Mesenchymal stem cell (in vitro differentiated cells and primary cell): ENCODE measurements around the gene HPD.

Experiments
- DNase-seq: peaks from one replicate; pipeline ENCODE4 v3.0.0-alpha.2; 2013
- H2AFZ ChIP-seq: one replicate; pipeline ENCODE4 v1.6.1; 2013; ENCODE audit warnings: low read depth, mild to moderate bottlenecking, control low read depth, inconsistent platforms, low read length, moderate library complexity
- H2AK5ac ChIP-seq: 2 replicates; pipeline ENCODE4 v1.6.1; 2013; ENCODE audit warnings: low read length, moderate library complexity, mild to moderate bottlenecking, inconsistent platforms; ENCODE audit not compliant: severe bottlenecking
- H2BK120ac ChIP-seq: one replicate; pipeline ENCODE4 v1.6.1; 2013; ENCODE audit warnings: low read depth, mild to moderate bottlenecking, inconsistent platforms, low read length, moderate library complexity
- H2BK12ac ChIP-seq, 2 experiments: one replicate each; pipeline ENCODE4 v1.6.1; 2013; ENCODE audit warnings: inconsistent platforms in 2 of 2, low read length in 2 of 2, mild to moderate bottlenecking in 2 of 2, moderate library complexity in 2 of 2, control low read depth in 1 of 2
- H2BK15ac ChIP-seq: one replicate; pipeline ENCODE4 v1.6.1; 2013; ENCODE audit warnings: mild to moderate bottlenecking, low read depth, inconsistent platforms; ENCODE audit not compliant: poor library complexity, severe bottlenecking
- H2BK5ac ChIP-seq: 2 replicates; pipeline ENCODE4 v1.6.1; 2013; ENCODE audit warnings: low read depth, mild to moderate bottlenecking, low read length, control low read depth, inconsistent platforms; ENCODE audit not compliant: poor library complexity, severe bottlenecking
- H3K14ac ChIP-seq, 2 experiments: one replicate each; pipeline ENCODE4 v1.6.1; 2013; ENCODE audit warnings: inconsistent platforms in 2 of 2, low read length in 2 of 2, control low read depth in 1 of 2, mild to moderate bottlenecking in 1 of 2, moderate library complexity in 1 of 2
- H3K18ac ChIP-seq, 2 experiments: one replicate each; pipeline ENCODE4 v1.6.1; 2013; ENCODE audit warnings: inconsistent platforms in 2 of 2, low read length in 2 of 2, control low read depth in 1 of 2, low read depth in 1 of 2, mild to moderate bottlenecking in 1 of 2
- H3K23ac ChIP-seq, 2 experiments: one replicate each; pipeline ENCODE4 v1.6.1; 2013; ENCODE audit warnings: inconsistent platforms in 2 of 2, low read length in 2 of 2, mild to moderate bottlenecking in 2 of 2, moderate library complexity in 2 of 2, control low read depth in 1 of 2
- H3K27ac ChIP-seq: 2 replicates; pipeline ENCODE4 v1.5.1; 2013; ENCODE audit warnings: mild to moderate bottlenecking, moderate library complexity, low read length, control low read depth, inconsistent platforms; ENCODE audit not compliant: poor library complexity, severe bottlenecking
- H3K27me3 ChIP-seq, 2 experiments: 2 replicates each; pipeline versions ENCODE4 v1.6.1 to v1.7.0; 2013; ENCODE audit warnings: low read length in 2 of 2, mild to moderate bottlenecking in 2 of 2, moderate library complexity in 2 of 2, control low read depth in 1 of 2, inconsistent platforms in 1 of 2; ENCODE audit not compliant: control insufficient read depth in 1 of 2, insufficient read depth in 1 of 2
- H3K36me3 ChIP-seq, 2 experiments: 2 replicates each; pipeline versions ENCODE4 v1.6.1 to v1.7.0; 2013; ENCODE audit warnings: low read length in 2 of 2, control low read depth in 1 of 2, inconsistent platforms in 1 of 2, low read depth in 1 of 2, mild to moderate bottlenecking in 1 of 2; ENCODE audit not compliant: insufficient read depth in 2 of 2, control insufficient read depth in 1 of 2
- H3K4ac ChIP-seq, 2 experiments: one replicate each; pipeline ENCODE4 v1.6.1; 2013; ENCODE audit warnings: inconsistent platforms in 2 of 2, low read length in 2 of 2, mild to moderate bottlenecking in 2 of 2, moderate library complexity in 2 of 2, control low read depth in 1 of 2, low read depth in 1 of 2
- H3K4me1 ChIP-seq: 2 replicates; pipeline ENCODE4 v1.6.1; 2013; ENCODE audit warnings: low read depth, low read length, control low read depth; ENCODE audit not compliant: control insufficient read depth, insufficient read depth
- H3K4me2 ChIP-seq: 2 replicates; pipeline ENCODE4 v1.6.1; 2013; ENCODE audit warnings: low read length, mild to moderate bottlenecking, inconsistent platforms; ENCODE audit not compliant: poor library complexity, severe bottlenecking
- H3K4me3 ChIP-seq, 2 experiments: 2 replicates each; pipeline versions ENCODE4 v1.5.1 to v1.7.0; 2013; ENCODE audit warnings: low read length in 2 of 2, mild to moderate bottlenecking in 2 of 2, control low read depth in 1 of 2, low read depth in 1 of 2; ENCODE audit not compliant: insufficient read depth in 1 of 2
- H3K79me1 ChIP-seq: replicated peaks from 2 replicates; pipeline ENCODE4 v1.6.1; 2013; ENCODE audit warnings: mild to moderate bottlenecking, control low read depth, low read length, inconsistent platforms; ENCODE audit not compliant: poor library complexity, severe bottlenecking
- H3K9ac ChIP-seq: 2 replicates; pipeline ENCODE4 v1.7.0; 2013; ENCODE audit warnings: mild to moderate bottlenecking, low read length, moderate library complexity
- H3K9me3 ChIP-seq: 2 replicates; pipeline ENCODE4 v1.7.0; 2013; ENCODE audit warnings: mild to moderate bottlenecking, low read length; ENCODE audit not compliant: control insufficient read depth
- H4K8ac ChIP-seq: one replicate; pipeline ENCODE4 v1.6.1; 2013; ENCODE audit warnings: inconsistent platforms, mild to moderate bottlenecking, low read length, moderate library complexity
- H4K91ac ChIP-seq: one replicate; pipeline ENCODE4 v1.6.1; 2013; ENCODE audit warnings: mild to moderate bottlenecking, low read length, inconsistent platforms
- WGBS: methylation state at CpG from one replicate; pipeline ENCODE4 v1.1.7; 2013; ENCODE audit warnings: mixed read lengths; 5-methylcytosine and 5-hydroxymethylcytosine counted together

The HPD gene

DNA sequence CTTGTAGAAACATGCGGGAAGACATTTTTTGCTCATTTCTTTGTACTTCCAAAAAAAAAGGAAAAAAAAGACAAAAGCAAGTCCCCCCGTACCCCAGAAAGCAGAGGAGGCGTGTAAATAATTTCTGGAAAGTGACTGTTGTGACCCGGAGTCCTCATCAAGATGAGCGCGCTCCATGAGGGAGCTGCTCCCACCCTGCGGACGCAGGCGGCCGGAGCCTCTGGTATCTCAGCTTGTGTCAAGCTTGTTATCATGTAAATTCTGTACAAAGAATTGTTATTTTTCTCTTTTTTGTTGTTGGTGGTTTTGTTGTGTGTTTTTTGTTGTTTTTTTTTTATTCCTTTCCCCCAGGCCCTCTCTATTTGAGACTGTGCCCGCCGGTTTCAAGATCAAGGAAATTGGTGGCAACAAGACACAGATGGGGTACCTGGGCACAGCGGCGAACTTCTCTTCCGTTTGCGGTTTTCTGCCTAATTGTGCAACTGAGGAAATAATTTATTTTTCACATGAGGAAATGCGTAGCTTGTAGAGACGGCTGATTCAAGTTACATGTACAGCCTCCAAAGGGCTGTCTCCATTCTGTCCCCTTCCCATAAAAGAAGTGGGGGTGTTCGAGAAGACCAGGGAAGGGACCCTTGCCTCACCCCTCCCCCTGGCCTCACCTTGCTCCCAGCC, 27.0 kb downstream of the HPD start:
- Histone ChIP-seq H3K4me1 (no peaks in the 10 kb centered on the region), H4K8ac (no peak overlapping the region), H3K9me3 (no peaks in the 10 kb centered on the region), H3K79me1 (peaks cover 33% of the 10 kb centered on the region), H2AK5ac (no peak overlapping the region), H4K91ac (no peak overlapping the region), H2BK12ac (no peak overlapping the region), H3K14ac (no peak overlapping the region), H2BK120ac (no peak overlapping the region), H3K27me3 (no peaks in the 10 kb centered on the region), H3K4me3 (no peak overlapping the region), H3K27ac (no peak overlapping the region), H2AFZ (no peak overlapping the region), H3K18ac (no peak overlapping the region), H3K23ac (no peak overlapping the region), H3K4me2 (no peak overlapping the region), H3K36me3 (peaks cover 50 to 55% of the 10 kb centered on the region in 2 experiments), H3K4ac (no peak overlapping the region), H3K9ac (no peak overlapping the region), H2BK15ac (no peak overlapping the region), H2BK5ac (no peak overlapping the region)
- DNase-seq, result no peak
- WGBS, result 98% methylated on average over 18 of the region's 19 CpGs

DNA sequence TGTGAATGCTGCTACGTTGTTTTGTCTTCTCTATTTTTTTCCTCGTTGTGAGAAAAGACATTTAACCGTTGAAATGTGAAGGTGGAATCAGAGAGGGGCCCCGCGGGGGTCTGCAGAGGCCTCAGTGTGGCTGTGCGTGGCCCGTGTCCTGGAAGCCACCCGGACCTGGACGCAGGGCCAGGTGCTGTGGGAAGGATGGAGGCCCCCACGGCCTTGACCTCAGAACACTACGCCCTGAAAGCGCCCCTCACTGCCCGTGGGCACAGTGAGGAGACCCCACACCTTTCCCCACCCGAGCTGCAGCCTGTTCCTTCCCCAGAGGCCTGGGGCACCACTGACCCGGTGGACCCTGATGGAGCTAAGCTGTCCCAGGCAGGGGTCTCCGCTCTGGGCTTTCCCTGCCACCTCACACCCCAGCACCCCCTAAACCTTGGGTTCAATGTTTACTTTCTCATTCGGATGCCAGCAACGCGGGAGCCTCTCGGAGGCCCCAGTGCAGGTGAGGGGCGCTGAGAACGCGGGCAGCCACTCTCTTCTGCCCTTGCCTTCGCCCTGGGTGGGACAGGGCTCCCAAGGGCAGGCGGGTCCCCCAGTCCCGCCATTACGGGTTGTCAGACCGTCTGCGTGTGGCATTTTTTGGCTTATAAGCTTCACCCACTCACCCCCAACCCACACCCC, 27.9 kb downstream of the HPD start:
- H2AK5ac ChIP-seq, result no peak overlapping the region
- no peak overlapping the region for H2BK5ac ChIP-seq
- no peak overlapping the region for H2AFZ ChIP-seq
- peaks cover 57 to 62% of the 10 kb centered on the region in 2 experiments for H3K36me3 ChIP-seq
- H3K27me3 ChIP-seq, result no peaks in the 10 kb centered on the region
- H3K14ac ChIP-seq, result no peak overlapping the region
- H3K4ac ChIP-seq, result no peak overlapping the region
- H4K91ac ChIP-seq, result no peak overlapping the region
- no peak for DNase-seq
- no peak overlapping the region for H4K8ac ChIP-seq
- no peak overlapping the region for H3K27ac ChIP-seq
- peaks cover 37% of the 10 kb centered on the region for H3K79me1 ChIP-seq
- no peak overlapping the region for H2BK15ac ChIP-seq
- H2BK120ac ChIP-seq, result no peak overlapping the region
- no peak overlapping the region for H3K4me3 ChIP-seq
- WGBS, result 98% methylated on average over 29 of the region's 29 CpGs
- H3K9me3 ChIP-seq, result no peaks in the 10 kb centered on the region
- no peak overlapping the region for H2BK12ac ChIP-seq
- H3K9ac ChIP-seq, result no peak overlapping the region
- H3K18ac ChIP-seq, result no peak overlapping the region
- no peaks in the 10 kb centered on the region for H3K4me1 ChIP-seq
- H3K4me2 ChIP-seq, result no peak overlapping the region
- H3K23ac ChIP-seq, result no peak overlapping the region

DNA sequence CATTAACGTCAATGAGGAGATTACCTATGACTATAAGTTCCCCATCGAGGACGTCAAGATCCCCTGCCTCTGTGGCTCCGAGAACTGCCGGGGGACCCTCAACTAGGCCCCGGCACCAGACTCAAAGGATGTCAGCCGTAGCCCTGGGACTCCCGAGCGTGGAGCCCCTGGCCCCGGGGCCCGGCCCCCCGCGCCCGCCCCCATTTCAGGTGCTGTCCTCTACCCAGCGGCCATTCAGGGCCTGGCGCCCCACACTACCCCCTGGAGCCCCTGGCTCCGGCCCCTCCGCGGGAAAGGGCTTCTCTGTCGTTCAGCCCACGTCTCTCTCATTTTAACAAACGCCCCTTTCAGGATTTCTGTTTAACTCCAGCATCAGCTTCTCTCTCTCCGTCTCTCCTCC, 28.5 kb downstream of the HPD start:
- H3K4me1 ChIP-seq, result no peaks in the 10 kb centered on the region
- no peak overlapping the region for H2AFZ ChIP-seq
- peaks cover 60 to 65% of the 10 kb centered on the region in 2 experiments for H3K36me3 ChIP-seq
- no peak overlapping the region for H2BK12ac ChIP-seq
- H3K23ac ChIP-seq, result no peak overlapping the region
- no peak overlapping the region for H3K4me2 ChIP-seq
- no peaks in the 10 kb centered on the region for H3K27me3 ChIP-seq
- no peak overlapping the region for H2BK15ac ChIP-seq
- no peak overlapping the region for H4K8ac ChIP-seq
- no peak overlapping the region for H3K4ac ChIP-seq
- no peak overlapping the region for H2AK5ac ChIP-seq
- 95% methylated on average over 23 of the region's 23 CpGs for WGBS
- no peak overlapping the region for H3K4me3 ChIP-seq
- H3K9me3 ChIP-seq, result no peaks in the 10 kb centered on the region
- no peak overlapping the region for H3K9ac ChIP-seq
- no peak for DNase-seq
- H2BK5ac ChIP-seq, result no peak overlapping the region
- no peak overlapping the region for H4K91ac ChIP-seq
- peaks cover 38% of the 10 kb centered on the region for H3K79me1 ChIP-seq
- H3K18ac ChIP-seq, result no peak overlapping the region
- H2BK120ac ChIP-seq, result no peak overlapping the region
- no peak overlapping the region for H3K27ac ChIP-seq
- no peak overlapping the region for H3K14ac ChIP-seq

DNA sequence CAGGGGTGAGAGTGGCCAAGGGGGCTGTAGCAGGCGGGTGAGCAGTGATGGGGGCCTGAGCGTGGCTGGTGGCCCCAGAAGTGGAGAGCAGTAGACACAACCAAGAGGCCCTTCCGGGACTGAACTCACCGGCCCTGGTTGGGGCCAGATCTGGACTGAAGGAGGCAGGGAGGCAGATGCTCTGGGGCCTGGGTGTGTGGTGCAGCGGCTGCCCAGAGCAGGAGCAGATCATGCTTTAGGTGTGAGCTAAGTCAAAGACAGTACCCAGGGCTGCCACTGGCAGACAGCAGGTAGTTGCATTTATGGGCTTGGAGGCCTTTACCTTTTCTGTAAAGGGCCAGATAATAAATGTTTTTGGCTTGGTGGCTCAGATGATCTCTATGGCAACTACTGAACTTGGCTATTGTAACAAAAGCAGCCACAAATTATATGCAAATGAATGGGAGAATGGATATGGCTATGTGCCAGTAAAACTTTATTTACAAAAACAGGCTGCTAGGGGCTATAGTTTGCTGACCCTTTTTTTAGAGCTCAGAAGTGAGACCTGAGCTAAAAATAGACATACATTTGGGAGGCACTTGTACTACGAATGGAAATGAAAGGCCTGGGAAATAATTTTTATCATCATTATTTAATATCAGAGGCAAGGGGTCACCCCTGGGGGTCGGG, 29.3 kb downstream of the HPD start:
- Histone ChIP-seq H2BK12ac (no peak overlapping the region), H3K27me3 (no peaks in the 10 kb centered on the region), H3K4me3 (no peak overlapping the region), H2BK5ac (no peak overlapping the region), H3K4me1 (no peaks in the 10 kb centered on the region), H2AFZ (no peak overlapping the region), H2AK5ac (no peak overlapping the region), H3K4me2 (no peak overlapping the region), H3K9me3 (no peaks in the 10 kb centered on the region), H3K23ac (no peak overlapping the region), H3K14ac (no peak overlapping the region), H2BK120ac (no peak overlapping the region), H3K18ac (no peak overlapping the region), H4K91ac (no peak overlapping the region), H3K9ac (no peak overlapping the region), H3K79me1 (peaks cover 42% of the 10 kb centered on the region), H3K27ac (no peak overlapping the region), H3K4ac (no peak overlapping the region), H2BK15ac (no peak overlapping the region), H4K8ac (peak overlapping the region; percentile 4), H3K36me3 (peaks cover 65 to 73% of the 10 kb centered on the region in 2 experiments)
- 98% methylated on average over 6 of the region's 7 CpGs for WGBS
- DNase-seq, result no peak
